ENCODE measurements around the gene SCFD2.
"Not testable (repeated sequence)": the region's sequence is repeated elsewhere in the genome, so short reads cannot be mapped to it uniquely, and the experiment has no call there.

SCFD2 gene

GRCh38 chr4:53100501-53101190 lies 265.2 kb downstream of the SCFD2 start:
- DNase-seq (ENCODE audit: low spot score): no peak

- DNase-seq (ENCODE audit: low spot score): peak; percentile 23
These were observed 267.2 kb downstream of the SCFD2 start for GRCh38 chr4:53098681-53099121.

GRCh38 chr4:53094040-53094439 lies 271.8 kb downstream of the SCFD2 start:
- DNase-seq (ENCODE audit: low spot score): no peak

GRCh38 chr4:53089936-53090729 lies 275.7 kb downstream of the SCFD2 start:
- no peak for DNase-seq (ENCODE audit: low spot score)

GRCh38 chr4:53088152-53088551 lies 277.7 kb downstream of the SCFD2 start:
- DNase-seq (ENCODE audit: low spot score): no peak

GRCh38 chr4:53076374-53076958 lies 289.4 kb downstream of the SCFD2 start:
- no peak for DNase-seq (ENCODE audit: low spot score)

- no peak for DNase-seq (ENCODE audit: low spot score)
These were observed 290.6 kb downstream of the SCFD2 start for GRCh38 chr4:53075162-53075785.

- DNase-seq (ENCODE audit: low spot score): no peak
These were observed 297.0 kb downstream of the SCFD2 start for GRCh38 chr4:53068755-53069330.

GRCh38 chr4:53067125-53067802 lies 298.6 kb downstream of the SCFD2 start:
- DNase-seq (ENCODE audit: low spot score): no peak

GRCh38 chr4:53066155-53066554 lies 299.7 kb downstream of the SCFD2 start:
- no peak for DNase-seq (ENCODE audit: low spot score)

GRCh38 chr4:53064609-53065008 lies 301.3 kb downstream of the SCFD2 start:
- no peak for DNase-seq (ENCODE audit: low spot score)

- DNase-seq (ENCODE audit: low spot score): no peak
These were observed 304.6 kb downstream of the SCFD2 start for GRCh38 chr4:53061091-53061850.

- no peak for DNase-seq (ENCODE audit: low spot score)
These were observed 305.6 kb downstream of the SCFD2 start for GRCh38 chr4:53060278-53060677.

- no peak for DNase-seq (ENCODE audit: low spot score)
These were observed 306.0 kb downstream of the SCFD2 start for GRCh38 chr4:53059871-53060270.

GRCh38 chr4:53059256-53059655 lies 306.6 kb downstream of the SCFD2 start:
- no peak for DNase-seq (ENCODE audit: low spot score)

GRCh38 chr4:53057679-53058078 lies 308.2 kb downstream of the SCFD2 start:
- DNase-seq (ENCODE audit: low spot score): no peak

GRCh38 chr4:53057108-53057507 lies 308.8 kb downstream of the SCFD2 start:
- DNase-seq (ENCODE audit: low spot score): not testable (repeated sequence)

- DNase-seq (ENCODE audit: low spot score): no peak
These were observed 310.0 kb downstream of the SCFD2 start for GRCh38 chr4:53055716-53056403.

- DNase-seq (ENCODE audit: low spot score): no peak
These were observed 310.6 kb downstream of the SCFD2 start for GRCh38 chr4:53055274-53055673.

GRCh38 chr4:53050361-53050774 lies 315.5 kb downstream of the SCFD2 start:
- DNase-seq (ENCODE audit: low spot score): no peak

All from RKO (cell line).